ENCODE measurements around the gene OSER1.

OSER1 gene

DNA sequence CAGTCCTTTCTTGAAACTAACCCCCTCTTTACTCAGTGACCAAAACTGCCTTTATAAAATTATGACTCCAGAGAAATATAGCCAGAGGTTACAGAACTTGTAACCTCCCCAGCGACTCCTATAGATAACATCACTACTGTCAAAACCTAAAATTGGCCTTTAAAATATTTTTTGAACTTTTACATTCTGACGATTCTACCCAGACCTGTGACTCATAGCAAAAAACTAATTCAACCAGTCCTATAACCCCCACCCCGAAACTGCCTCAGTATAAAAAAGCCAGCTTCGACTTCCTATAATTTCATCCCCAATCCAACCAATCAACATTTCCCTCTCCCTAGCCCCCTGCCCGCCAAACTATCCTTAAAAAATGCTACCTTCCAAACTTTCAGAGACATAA is 37.5 kb downstream of the OSER1 start:
- no peak for DNase-seq

DNA sequence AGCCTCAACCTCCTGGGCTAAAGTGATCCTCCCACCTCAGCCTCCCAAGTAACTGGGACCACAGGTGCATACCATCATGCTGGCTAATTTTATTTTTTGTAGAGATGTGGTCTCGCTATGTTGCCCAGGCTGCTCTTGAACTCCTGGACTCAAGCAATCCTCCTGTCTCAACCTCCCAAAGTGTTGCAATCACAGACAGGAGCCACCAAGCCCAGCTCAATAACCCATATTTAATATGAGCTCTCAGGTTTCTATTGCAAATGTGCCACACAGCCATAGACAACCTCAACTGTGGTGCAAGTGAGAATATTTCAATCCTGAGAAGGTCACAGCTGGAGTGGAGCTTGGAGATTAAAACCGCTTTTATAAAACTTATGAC is 38.0 kb downstream of the OSER1 start:
- DNase-seq, result no peak

DNA sequence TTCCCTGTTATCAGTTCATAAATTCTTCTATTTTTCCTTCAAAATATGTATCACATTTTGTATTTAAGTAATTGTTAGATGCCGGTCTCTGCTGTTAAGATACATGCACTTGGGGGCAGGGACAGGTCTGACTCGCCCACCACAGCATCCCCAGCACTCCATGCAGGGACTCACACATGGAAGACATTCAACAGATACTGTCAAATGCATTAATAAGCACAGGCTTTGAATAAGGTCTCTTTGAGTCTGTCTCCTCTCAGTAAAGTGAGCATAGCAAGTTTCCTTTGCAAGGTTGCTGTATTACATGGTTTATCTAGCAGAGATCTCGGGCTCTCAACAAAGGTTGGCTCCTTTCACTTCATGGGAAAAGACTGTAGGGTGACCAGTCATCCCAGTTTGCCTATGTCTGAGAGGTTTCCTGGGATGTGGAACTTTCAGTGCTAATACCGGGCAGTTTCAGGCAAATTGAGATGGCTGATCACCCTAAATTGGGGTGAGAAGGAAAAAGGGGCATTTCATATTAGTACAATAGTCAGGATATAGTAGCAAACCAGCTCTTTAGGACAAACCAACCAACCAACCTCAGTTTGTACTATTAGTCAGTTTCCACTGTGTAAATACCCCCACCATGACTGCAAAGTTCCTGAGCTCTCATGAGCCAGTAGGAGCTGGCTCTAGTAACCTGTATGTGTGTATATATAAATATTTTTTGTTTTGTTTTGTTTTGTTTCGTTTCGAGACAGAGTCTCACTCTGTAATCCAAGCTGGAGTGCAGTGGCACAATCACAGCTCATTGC is 38.6 kb downstream of the OSER1 start:
- DNase-seq, result no peak

DNA sequence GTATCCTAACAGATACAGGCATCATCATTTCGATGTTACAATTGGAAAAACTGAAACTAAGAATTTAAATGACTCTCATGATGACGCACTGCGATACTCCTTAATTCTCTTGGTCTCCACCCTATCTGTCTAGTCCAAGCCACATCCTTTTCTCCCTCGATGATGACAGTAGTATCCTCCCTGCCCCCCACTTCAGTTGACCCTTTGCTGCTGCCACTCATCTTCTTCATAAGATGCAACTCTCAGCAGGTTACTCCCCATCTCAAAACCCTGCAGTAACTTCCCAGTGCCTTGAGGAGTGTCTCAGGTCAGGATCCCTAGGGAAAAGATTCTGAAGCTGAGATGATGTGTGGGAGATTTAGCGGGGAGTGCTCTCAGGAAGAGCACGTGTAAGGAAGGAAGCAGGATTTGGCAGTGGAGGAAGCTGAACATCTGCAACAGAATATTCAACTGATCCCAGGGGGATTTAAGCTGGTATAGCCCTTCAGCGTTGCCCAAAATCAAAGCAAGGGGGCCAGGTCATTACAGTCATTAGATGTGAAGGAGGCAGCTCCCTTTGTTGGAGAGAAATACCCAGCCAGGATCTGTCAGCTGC is 39.7 kb downstream of the OSER1 start:
- DNase-seq, result no peak

DNA sequence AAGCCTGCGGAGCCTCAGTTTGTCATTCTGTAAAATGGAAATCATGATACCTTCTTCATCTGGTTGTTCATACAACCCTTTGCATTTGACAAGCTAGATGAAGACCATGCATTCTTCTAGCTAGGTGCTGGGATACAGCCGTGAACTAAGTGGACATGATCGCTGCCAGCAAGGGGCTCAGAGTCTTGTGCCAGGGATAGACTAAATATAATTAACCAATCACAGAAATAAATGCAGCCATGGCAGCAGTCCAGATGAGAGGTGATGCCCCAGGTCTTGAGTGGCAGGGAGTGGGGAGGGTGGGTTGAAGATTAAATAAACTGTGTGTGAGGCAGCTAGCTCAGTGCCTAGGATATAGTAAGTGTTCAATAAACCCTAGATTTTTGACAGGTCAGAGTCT is 42.8 kb downstream of the OSER1 start:
- no peak for DNase-seq

DNA sequence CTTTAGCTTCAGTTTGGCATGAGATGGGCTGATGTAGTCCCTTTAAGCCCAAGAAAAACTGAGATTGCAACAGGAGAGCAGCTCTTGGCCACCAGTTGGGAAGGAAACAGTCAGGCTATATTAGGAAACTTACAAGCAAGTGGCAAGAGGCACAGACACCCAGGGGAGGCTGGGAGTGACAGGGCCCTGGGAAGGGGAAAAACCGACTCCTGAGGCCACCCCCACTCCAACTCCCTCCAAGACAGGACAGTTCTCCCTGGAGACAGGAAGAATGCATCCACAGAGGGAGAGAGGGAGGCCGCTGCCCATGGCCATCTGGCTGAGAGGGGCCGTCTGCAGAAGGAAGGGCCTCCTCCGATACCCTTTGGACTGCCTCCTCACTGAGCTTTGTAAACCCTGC is 44.1 kb downstream of the OSER1 start:
- no peak for DNase-seq

DNA sequence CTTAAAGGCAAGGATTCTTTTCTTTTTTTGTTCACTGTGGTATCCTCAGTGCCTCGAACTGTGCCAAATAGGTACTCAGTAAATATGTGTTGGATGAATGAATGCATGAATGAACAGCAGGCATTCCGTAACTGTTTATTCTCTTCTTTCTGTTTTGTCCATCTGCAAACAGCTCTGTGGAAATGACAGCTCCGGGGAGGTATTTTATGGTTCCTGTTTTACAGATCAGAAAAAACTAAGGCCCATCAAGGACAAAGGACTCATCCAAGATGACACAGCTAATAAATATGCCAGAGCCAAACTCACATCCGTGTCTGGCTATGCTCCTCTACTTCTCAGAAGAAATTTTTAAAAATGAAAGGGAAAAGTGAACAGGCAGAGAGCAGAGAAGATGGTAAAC is 44.6 kb downstream of the OSER1 start:
- DNase-seq, result no peak

DNA sequence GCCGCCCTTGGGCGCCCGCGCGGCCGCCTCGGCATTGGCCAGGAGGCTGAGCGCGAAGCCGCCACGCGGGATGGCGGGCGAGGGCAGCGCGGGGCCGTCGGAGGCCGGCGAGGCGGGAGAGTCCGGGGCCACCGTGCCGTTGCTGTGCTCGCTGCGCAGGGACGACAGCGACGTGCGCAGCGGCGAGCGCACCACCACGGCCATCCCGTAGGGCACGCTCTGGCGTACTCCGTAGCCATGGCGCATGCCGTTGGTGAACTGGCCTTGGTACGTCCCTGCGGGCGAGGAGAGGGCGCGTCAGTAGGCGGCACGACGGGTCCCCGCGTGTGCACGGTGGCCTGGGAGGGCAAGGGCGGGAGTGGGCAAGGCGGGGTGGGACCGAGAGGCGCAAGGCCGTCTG is 50.4 kb downstream of the OSER1 start:
- no peak for DNase-seq

DNA sequence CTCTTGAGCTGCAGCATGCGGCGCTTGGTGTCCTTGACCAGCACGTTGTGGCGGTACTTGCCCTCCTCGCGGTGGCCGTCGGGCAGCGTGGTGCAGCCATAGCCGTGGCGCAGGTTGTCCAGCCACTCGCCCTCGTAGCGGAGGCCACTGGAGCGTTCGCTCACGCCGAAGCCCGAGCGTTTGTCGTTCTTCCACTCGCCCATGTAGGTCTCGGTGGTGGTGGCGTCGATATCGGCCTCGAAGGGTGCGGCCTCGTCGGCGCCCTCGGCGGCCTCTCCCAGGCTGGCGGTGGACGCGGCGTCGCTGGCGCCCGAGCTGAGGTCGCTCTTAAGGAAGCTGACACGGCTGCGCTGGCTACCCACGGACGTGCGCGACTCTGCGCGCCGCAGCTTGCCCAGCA is 50.9 kb downstream of the OSER1 start:
- DNase-seq, result no peak

DNA sequence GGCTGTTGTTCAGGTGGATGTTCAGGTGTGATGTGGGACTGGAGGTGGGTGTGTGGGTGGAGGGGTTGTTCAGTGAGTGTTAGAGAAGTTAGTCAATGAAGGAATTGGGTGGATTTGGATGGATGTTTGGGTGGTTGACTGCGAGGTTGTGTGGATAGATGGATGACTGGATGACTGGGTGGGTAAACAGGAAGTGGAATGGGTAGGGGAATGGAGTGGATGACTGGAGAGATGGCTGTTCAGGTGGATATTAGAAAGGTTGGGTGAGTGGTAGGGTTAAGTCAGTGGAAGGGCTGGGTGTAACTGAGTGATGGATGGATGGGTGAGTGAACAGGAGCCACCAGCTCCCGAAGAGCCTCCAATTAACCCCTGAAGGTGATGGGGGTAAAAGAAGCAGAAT is 51.4 kb downstream of the OSER1 start:
- no peak for DNase-seq

DNA sequence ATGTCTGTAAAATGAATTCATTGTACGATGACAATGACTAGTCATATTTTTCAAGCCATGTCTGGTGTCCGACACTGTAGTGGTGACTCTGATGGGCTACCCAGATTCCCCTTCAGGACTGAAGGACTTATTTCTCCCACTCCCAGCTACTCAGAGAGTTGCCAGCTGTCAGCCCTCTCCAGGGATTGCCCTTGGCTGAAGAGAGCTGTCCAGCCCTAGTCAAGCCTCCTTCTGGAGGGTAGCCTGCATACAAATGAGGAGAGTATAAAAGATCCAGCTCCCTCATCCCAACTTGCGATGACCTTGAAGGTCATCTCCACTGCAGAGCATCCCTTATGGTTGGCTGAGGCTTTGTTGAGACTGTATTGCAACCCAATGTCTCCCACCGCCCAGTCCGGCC is 53.5 kb downstream of the OSER1 start:
- no peak for DNase-seq

DNA sequence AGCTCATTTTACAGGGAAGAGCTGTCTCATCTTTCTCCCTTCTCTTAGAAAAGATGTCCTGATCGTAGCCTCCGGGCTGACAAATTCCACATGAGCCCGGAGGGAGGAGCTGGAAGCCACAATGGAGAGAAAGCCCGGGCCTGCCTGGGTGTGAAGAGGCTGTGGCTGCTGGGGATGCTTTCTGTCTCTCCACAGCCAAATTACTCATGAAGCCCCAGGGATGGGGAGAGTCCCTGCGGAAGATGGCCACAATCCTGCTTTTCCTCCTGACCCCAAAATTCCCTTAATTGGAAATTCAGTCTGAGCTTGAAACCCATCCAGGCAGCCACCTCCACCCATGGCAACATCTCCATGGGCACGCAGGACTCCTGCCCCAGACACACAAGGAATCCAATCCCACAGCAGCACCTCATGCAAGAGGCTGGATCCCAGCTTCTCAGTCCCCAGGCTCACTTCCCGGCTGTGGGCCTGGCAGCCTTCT is 56.0 kb downstream of the OSER1 start:
- no peak for DNase-seq

DNA sequence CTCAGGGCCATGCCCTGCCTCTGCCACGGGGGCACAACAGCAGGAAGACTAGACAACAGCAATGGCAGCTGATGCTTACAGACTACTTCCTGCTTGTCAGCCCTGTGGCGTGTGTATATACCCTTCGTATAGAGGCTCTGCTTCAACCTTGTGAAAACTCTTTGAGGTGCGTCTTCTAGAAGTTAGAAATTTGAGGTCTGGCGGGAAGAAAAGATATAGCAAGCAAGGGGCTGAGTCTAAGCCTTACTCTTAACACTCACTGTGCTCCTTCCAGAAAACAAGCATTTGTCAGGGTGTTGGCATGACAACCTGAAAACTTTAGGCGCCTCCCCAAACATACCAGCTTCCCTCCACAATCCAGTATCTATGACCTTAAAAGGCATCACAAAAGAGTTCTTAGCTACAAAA is 56.9 kb downstream of the OSER1 start:
- DNase-seq, result peak in 1 of 5 donors; percentile 13

DNA sequence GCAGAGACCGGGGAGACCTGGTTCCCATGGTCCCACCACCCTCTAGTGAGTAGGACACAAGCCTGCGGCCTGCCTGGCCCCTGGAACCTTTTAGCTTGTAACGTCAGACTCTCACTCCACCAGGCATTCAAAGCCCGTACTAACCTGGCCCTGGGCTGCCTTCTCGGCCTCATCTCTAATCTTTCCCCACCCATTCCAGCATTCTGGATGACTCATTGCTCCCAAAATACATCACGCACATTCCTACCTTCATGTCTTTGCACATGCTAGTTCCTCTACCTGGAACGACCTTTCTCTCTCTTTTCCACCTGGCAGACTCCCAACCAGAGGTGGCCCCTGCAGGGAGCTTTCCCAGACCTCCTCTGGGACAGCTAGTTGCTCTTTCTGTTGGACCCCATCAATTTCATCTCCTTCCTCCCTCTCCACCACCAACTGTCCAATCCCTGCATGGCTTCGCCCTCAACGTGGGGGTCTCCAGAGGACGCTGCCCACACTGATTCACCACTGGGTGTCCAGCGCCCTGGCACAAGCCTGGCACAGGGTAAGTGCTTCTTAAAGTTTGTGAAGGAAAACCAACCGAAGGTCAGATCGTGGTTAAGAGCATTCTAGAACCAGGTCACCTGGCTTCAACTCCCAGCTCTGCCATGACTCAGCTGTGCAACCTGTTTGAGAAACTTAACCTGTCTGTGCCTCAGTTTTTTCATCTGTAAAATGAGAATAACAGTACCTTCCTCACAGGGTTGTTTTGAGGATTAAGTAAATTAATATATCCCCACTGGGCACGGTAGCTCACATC is 58.8 kb downstream of the OSER1 start:
- DNase-seq, result no peak

DNA sequence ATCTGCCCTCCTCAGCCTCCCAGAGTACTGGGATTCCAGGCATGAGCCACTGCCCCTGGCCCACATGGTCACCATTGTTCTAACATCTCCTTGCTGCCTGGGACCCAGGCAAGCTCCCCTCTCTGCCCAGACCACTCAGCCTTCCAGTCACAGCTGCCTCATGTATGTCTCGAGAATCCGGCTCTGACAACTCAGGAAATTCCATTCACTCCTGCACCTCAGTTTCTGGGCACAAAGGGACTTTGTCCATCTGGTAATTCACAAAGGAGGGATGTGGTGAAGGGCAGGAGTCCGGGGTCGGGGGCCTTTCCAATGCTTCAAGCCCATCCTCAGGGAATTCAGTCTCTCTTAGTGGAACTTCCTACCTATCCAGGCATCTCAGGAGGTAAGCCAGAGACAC is 64.3 kb downstream of the OSER1 start:
- DNase-seq, result no peak
